HUES64 (cell line): Measurements from ENCODE around the gene HMGN4.
A peak's percentile ranks its signal among the peaks of the same experiment; 100 is the strongest.
"Not testable (repeated sequence)": the region's sequence is repeated elsewhere in the genome, so short reads cannot be mapped to it uniquely, and the experiment has no call there.

ENCODE experiments used
- H3K27ac ChIP-seq: 2 replicates; pipeline ENCODE4 v1.7.0; 2013; ENCODE audit warnings: low read depth, low read length, inconsistent platforms
- H3K27me3 ChIP-seq: 2 replicates; pipeline ENCODE4 v1.6.1; 2013; ENCODE audit warnings: mild to moderate bottlenecking, low read length; ENCODE audit not compliant: insufficient read depth
- H3K36me3 ChIP-seq: 2 replicates; pipeline ENCODE4 v1.6.1; 2013; ENCODE audit warnings: mild to moderate bottlenecking, low read length; ENCODE audit not compliant: insufficient read depth
- H3K4me1 ChIP-seq: 2 replicates; pipeline ENCODE4 v1.6.1; 2013; ENCODE audit warnings: mild to moderate bottlenecking, low read length, moderate library complexity; ENCODE audit not compliant: insufficient read depth
- H3K4me3 ChIP-seq: 2 replicates; pipeline ENCODE4 v1.5.1; 2013; ENCODE audit warnings: mild to moderate bottlenecking, low read length, moderate library complexity
- H3K9ac ChIP-seq: 2 replicates; pipeline ENCODE4 v1.6.1; 2013; ENCODE audit warnings: mild to moderate bottlenecking, low read depth, low read length
- H3K9me3 ChIP-seq: 2 replicates; pipeline ENCODE4 v1.6.1; 2013; ENCODE audit warnings: low read depth, low read length; ENCODE audit not compliant: insufficient read depth
- whole genome bisulfite sequencing: fragments of 150-250, 120-280 bp; methylation state at CpG from one replicate; pipeline ENCODE4 v1.1.7; 2013; ENCODE audit warnings: missing lambda C conversion rate; 5-methylcytosine and 5-hydroxymethylcytosine counted together

HMGN4 gene

GRCh38 chr6:26507658-26508057, 30.5 kb upstream of the HMGN4 start:
- no peak overlapping the region for H3K4me3 ChIP-seq
- no peak overlapping the region for H3K27ac ChIP-seq
- no peaks in the 10 kb centered on the region for H3K36me3 ChIP-seq
- WGBS: 91% methylated on average over 3 of the region's 3 CpGs
- no peak overlapping the region for H3K9ac ChIP-seq
- H3K4me1 ChIP-seq: no peaks in the 10 kb centered on the region
- no peaks in the 10 kb centered on the region for H3K9me3 ChIP-seq
- H3K27me3 ChIP-seq: peaks cover 19% of the 10 kb centered on the region

GRCh38 chr6:26511033-26511432, 27.1 kb upstream of the HMGN4 start:
- H3K27me3 ChIP-seq, H3K9me3 ChIP-seq, H3K27ac ChIP-seq, H3K36me3 ChIP-seq, H3K4me3 ChIP-seq, H3K4me1 ChIP-seq, H3K9ac ChIP-seq: not testable (repeated sequence)
- 85% methylated on average over 6 of the region's 8 CpGs for WGBS

GRCh38 chr6:26514984-26515383, 23.2 kb upstream of the HMGN4 start:
- H3K9me3 ChIP-seq: no peaks in the 10 kb centered on the region
- WGBS: 87% methylated on average over 2 of the region's 2 CpGs
- H3K4me1 ChIP-seq: peaks cover under 1% of the 10 kb centered on the region; the same call in 1 of the 2 replicates

DNA sequence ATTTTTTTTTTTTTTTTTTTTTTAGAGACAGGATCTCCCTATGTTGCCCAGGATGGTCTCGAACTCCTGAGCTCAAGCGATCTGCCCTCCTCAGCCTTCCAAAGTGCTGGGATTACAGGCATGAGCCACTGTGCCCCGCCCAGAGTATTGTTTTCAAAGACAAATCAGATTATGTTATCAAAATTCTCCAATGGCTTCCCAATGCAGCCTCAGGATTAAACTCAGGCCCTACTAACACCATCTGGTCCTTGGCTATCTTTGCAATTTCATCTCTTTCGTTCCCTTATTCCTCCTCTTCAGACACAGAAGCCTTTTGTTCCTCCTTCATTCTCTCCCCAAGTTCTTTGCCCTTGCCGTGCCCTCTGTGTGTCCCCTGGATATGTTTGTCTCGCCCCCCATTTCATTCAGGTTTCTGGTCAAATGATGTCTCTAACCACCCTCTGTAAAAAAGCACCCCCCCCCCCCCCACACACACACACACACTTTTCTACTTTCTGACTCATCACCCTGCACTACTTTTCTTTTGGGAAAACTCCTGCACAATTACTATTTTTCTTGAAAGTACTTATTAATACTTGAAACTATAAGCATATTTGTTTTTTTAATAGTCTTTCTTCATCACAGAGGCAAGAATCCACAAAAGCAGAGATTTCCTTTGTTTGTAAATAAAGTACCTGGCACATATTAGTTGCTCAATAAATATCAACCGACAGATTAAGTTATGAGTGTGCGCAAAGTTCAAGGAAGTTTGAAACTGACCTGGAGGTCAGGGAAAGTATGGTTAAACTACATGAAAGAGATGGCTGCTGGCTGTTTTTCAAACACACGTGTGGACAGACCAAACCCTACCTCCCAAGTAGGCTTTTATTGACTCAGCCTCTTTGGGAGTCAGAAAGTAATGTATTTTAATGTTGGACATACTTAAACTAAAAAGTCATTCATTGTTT, 21.4 kb upstream of the HMGN4 start:
- no peaks in the 10 kb centered on the region for H3K27me3 ChIP-seq
- no peak overlapping the region for H3K9ac ChIP-seq
- H3K27ac ChIP-seq: no peak overlapping the region
- 83% methylated on average over 8 of the region's 9 CpGs for WGBS
- H3K4me3 ChIP-seq: no peak overlapping the region
- no peaks in the 10 kb centered on the region for H3K36me3 ChIP-seq
- H3K4me1 ChIP-seq: peaks cover 4% of the 10 kb centered on the region; the same call in 1 of the 2 replicates
- no peaks in the 10 kb centered on the region for H3K9me3 ChIP-seq

More at GRCh38 chr6:26514984-26515383, 23.2 kb upstream of the HMGN4 start:
- Histone ChIP-seq H3K9ac (no peak overlapping the region), H3K36me3 (no peaks in the 10 kb centered on the region), H3K27me3 (no peaks in the 10 kb centered on the region), H3K27ac (no peak overlapping the region), H3K4me3 (no peak overlapping the region)

- H3K4me3 ChIP-seq: no peak overlapping the region
- H3K27me3 ChIP-seq: no peaks in the 10 kb centered on the region
- no peak overlapping the region for H3K27ac ChIP-seq
- no peaks in the 10 kb centered on the region for H3K9me3 ChIP-seq
- H3K4me1 ChIP-seq: peaks cover 14% of the 10 kb centered on the region
- no peak overlapping the region for H3K9ac ChIP-seq
- no peaks in the 10 kb centered on the region for H3K36me3 ChIP-seq
- 98% methylated on average over 2 of the region's 2 CpGs for WGBS
Measured at GRCh38 chr6:26519359-26519758, 18.8 kb upstream of the HMGN4 start.

GRCh38 chr6:26520237-26520849, 17.8 kb upstream of the HMGN4 start:
- H3K4me1 ChIP-seq: peaks cover 14% of the 10 kb centered on the region

GRCh38 chr6:26520850-26521599, 17.1 kb upstream of the HMGN4 start:
- no peaks in the 10 kb centered on the region for H3K9me3 ChIP-seq
- peak overlapping the region; percentile 77 for H3K4me3 ChIP-seq
- peak overlapping the region; percentile 91; the same call in 1 of the 2 replicates for H3K27ac ChIP-seq
- no peaks in the 10 kb centered on the region for H3K27me3 ChIP-seq
- peaks cover 14% of the 10 kb centered on the region for H3K4me1 ChIP-seq
- peak overlapping the region; percentile 96 for H3K9ac ChIP-seq
- WGBS: under 1% methylated on average over 40 of the region's 49 CpGs
- no peaks in the 10 kb centered on the region for H3K36me3 ChIP-seq

More at GRCh38 chr6:26520237-26520849, 17.8 kb upstream of the HMGN4 start:
- H3K9me3 ChIP-seq: no peaks in the 10 kb centered on the region
- H3K9ac ChIP-seq: peak overlapping the region; percentile 68
- H3K27me3 ChIP-seq: no peaks in the 10 kb centered on the region
- no peaks in the 10 kb centered on the region for H3K36me3 ChIP-seq
- 39% methylated on average over 11 of the region's 21 CpGs for WGBS
- peak overlapping the region; percentile 53 for H3K27ac ChIP-seq
- H3K4me3 ChIP-seq: peak overlapping the region; percentile 47

DNA sequence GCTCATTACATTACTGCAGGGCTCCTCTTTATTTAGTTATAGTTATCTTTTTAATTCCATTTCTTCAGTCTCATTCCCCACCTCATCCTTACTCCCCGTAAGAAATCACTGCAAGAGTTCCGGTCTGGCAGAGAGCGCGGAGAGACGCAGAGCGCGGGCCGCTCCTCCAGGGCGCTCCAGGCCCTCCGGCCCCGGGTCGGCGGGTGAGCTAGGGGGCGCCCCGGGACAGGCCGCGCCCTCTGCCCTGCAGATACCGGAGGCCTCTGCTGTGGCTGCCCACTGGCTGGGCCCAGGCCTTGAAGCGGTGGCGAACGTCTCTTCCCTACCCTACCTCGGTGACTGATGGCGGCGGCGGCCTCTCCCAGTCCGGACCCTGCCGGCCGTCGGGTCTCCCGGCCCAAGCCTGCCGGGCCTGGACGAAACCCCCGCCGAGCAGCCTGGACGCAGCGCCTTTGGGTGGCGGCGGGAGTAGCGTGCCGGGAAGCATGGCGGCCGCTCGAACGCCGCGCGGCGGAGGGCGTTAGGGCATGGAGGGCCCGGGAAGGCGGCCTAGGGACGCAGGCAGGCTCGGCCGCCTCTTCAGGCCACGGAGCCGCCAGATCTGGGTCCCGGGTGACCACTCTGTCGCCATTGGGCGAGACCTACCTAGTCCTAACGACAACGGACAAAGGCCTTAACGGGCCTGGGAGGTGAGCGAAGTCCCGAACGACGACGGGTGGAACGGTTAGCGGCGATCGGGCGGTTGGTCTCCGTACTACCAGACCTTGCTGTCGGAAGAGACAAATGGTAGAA, 16.4 kb upstream of the HMGN4 start:
- peaks cover 14% of the 10 kb centered on the region for H3K4me1 ChIP-seq
- no peaks in the 10 kb centered on the region for H3K27me3 ChIP-seq
- peak overlapping the region; percentile 77 for H3K4me3 ChIP-seq
- no peaks in the 10 kb centered on the region for H3K36me3 ChIP-seq
- H3K27ac ChIP-seq: peak overlapping the region; percentile 91
- peak overlapping the region; percentile 96 for H3K9ac ChIP-seq
- no peaks in the 10 kb centered on the region for H3K9me3 ChIP-seq
- 1% methylated on average over 74 of the region's 74 CpGs for WGBS

DNA sequence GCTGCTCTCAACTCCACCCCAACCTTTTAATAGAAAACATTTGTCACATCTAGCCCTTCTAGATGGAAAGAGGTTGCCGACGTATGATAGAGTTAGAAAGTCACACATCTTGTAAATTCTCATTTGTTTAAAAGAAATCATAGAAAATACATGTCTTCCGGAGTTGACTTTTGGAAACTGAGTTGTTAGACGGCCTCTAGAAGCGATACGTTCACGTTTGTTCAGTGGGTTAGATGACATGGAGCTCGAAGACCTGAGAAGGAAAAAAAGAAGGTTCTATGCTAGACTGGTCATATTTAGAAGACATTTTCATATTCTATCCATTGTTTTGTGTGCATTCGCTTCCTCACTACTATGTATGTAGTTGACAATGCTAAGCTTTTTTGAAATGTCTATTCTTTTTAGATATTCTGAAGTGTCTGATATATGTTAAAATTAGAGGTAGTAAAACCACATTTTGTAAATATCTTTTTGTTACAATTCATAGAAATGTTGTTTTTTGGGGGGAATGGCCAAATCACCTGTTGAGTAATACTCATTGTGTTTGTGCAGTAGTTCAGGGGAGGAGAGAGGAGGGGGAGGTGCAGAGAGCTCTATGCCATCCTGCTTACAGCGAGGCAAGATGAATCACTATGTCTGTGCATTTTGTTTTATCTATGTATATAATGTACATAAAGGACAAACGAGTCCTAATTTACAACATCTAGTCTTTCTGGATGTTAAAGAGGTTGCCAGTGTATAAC, 15.5 kb upstream of the HMGN4 start:
- Histone ChIP-seq H3K9ac (peak overlapping the region; percentile 96), H3K4me3 (peak overlapping the region; percentile 77)
- not testable (repeated sequence) for H3K9me3 ChIP-seq

DNA sequence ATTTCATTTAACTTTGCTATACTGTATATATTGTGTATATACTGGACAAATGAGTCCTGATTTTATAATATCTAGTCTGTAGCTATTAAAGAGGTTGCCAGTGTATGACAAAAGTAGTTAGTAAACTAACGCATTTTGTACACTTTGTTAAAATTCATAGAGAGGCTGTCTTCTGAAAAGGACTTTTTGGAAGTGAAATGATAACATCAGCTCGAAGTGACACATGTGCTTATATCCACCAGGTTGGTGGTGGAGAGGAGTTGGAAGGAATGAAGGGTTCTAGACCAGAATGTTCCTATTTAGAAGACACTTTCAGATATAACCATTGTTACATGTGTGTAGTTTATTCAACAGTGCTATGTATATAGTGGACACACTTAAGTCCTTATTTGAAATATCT, 13.9 kb upstream of the HMGN4 start:
- H3K9me3 ChIP-seq, H3K4me3 ChIP-seq, H3K9ac ChIP-seq, H3K27me3 ChIP-seq, H3K27ac ChIP-seq, H3K36me3 ChIP-seq: not testable (repeated sequence)
- 97% methylated on average over 2 of the region's 2 CpGs for WGBS
- H3K4me1 ChIP-seq: peaks cover 33% of the 10 kb centered on the region

More for the DNA sequence above, 15.5 kb upstream of the HMGN4 start:
- peak overlapping the region; percentile 91 for H3K27ac ChIP-seq
- WGBS: 59% methylated on average over 9 of the region's 11 CpGs
- H3K27me3 ChIP-seq, H3K36me3 ChIP-seq: not testable (repeated sequence)
- peaks cover 18% of the 10 kb centered on the region for H3K4me1 ChIP-seq
